ENCODE data around the gene GLRX5.

Gene GLRX5

DNA sequence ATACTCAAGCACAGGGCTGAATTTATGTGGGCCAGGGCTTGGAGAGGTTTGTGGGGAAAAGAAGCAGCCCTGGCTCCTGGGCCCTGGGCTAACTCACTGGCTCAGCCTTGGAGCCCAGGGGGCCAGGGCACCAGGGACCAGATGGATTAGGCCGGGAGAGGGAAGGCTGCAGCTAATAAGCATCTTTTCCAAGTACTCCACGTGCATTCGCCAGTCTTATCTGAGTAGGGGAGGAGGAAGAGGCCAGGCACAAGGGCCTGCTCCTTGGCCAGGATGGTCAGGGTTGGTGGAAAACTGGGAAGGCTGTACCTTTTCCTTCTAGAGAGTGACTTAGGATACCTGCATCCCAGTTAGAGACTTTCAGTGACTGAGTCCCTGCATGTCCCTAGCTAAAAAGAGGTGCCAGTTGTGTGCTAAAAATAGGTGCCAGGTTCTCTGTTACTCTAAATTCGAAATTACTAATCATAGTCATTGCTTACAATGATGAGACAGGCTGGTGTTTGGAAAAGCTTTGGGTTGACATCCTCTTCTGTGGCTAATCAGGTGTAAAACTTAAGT, 1.3 kb downstream of the GLRX5 start:
- Histone ChIP-seq H4K12ac (ENCODE audit: low read depth, low read length) (no peak overlapping the region), H3K4me2 (ENCODE audit: low read length) (peak overlapping the region; percentile 84), H3K79me2 (ENCODE audit: control insufficient read depth, insufficient read depth, low read length, poor library complexity) (peaks cover 16% of the 10 kb centered on the region), H3K14ac (ENCODE audit: low read length) (no peak overlapping the region), H2BK12ac (ENCODE audit: low read length) (no peak overlapping the region), H3K23ac (ENCODE audit: low read length) (no peak overlapping the region), H3K4me1 (ENCODE audit: control insufficient read depth in 1 of 2, insufficient read depth in 2 of 2, low read length in 2 of 2) (peaks cover 12 to 14% of the 10 kb centered on the region in 2 experiments), H3K27ac (ENCODE audit: low read depth, low read length) (no peak overlapping the region), H3K36me3 (ENCODE audit: control insufficient read depth in 1 of 2, insufficient read depth in 2 of 2, low read length in 2 of 2) (no peaks in the 10 kb centered on the region), H2BK5ac (ENCODE audit: low read depth, low read length, poor library complexity) (no peak overlapping the region), H2AK5ac (ENCODE audit: low read length) (no peak overlapping the region), H3K4me3 (ENCODE audit: low read depth, low read length) (peak overlapping the region; percentile 98), H3K27me3 (ENCODE audit: insufficient read depth, low read length) (no peaks in the 10 kb centered on the region), H3K79me1 (ENCODE audit: low read length) (peaks cover 3% of the 10 kb centered on the region), H3K9me3 (ENCODE audit: insufficient read depth, low read depth, low read length) (no peaks in the 10 kb centered on the region), H4K91ac (ENCODE audit: low read depth, low read length) (no peak overlapping the region), H3K18ac (ENCODE audit: low read length) (peak overlapping the region; percentile 19), H2AFZ (ENCODE audit: insufficient read depth, low read length, poor library complexity) (no peak overlapping the region), H3K4ac (ENCODE audit: low read depth, low read length) (peak overlapping the region; percentile 73), H3K9ac (ENCODE audit: low read length) (peak overlapping the region; percentile 96), H4K8ac (ENCODE audit: low read depth, low read length) (no peak overlapping the region), H2BK120ac (ENCODE audit: insufficient read depth, low read length, poor library complexity) (no peak overlapping the region)
- WGBS (ENCODE audit: extremely low coverage, insufficient coverage, insufficient read length) = no CpG with 5 or more reads among the region's 4 CpGs
- no peak for DNase-seq

DNA sequence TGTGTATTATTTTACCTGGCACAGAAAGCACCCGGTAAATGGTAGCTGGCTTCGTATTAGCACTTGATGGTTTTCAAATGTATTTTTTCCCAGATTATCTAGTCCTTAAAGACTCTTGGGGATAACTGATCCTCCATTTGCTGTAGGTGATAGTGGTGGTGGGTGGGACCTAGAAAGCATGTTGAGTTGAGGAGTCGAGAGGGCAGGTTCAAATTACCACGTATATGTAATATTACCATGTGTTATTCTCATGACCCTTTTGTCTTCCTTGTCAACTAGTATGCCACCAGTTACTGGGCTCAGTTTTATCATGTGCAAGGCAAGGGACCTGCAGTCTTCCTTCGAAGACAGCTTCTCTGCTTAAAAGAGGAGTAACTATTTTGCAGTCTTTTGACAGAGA, 1.8 kb downstream of the GLRX5 start:
- Histone ChIP-seq H3K36me3 (ENCODE audit: control insufficient read depth in 1 of 2, insufficient read depth in 2 of 2, low read length in 2 of 2) (no peaks in the 10 kb centered on the region), H4K8ac (ENCODE audit: low read depth, low read length) (no peak overlapping the region), H3K9me3 (ENCODE audit: insufficient read depth, low read depth, low read length) (no peaks in the 10 kb centered on the region), H3K4me2 (ENCODE audit: low read length) (peak overlapping the region; percentile 84), H2BK120ac (ENCODE audit: insufficient read depth, low read length, poor library complexity) (no peak overlapping the region), H2AFZ (ENCODE audit: insufficient read depth, low read length, poor library complexity) (no peak overlapping the region), H2BK12ac (ENCODE audit: low read length) (no peak overlapping the region), H3K9ac (ENCODE audit: low read length) (no peak overlapping the region), H3K4me3 (ENCODE audit: low read depth, low read length) (no peak overlapping the region), H3K14ac (ENCODE audit: low read length) (no peak overlapping the region), H2AK5ac (ENCODE audit: low read length) (no peak overlapping the region), H4K91ac (ENCODE audit: low read depth, low read length) (no peak overlapping the region), H3K79me1 (ENCODE audit: low read length) (peaks cover 3% of the 10 kb centered on the region), H3K4ac (ENCODE audit: low read depth, low read length) (peak overlapping the region; percentile 49), H3K27me3 (ENCODE audit: insufficient read depth, low read length) (no peaks in the 10 kb centered on the region), H2BK5ac (ENCODE audit: low read depth, low read length, poor library complexity) (no peak overlapping the region), H3K23ac (ENCODE audit: low read length) (no peak overlapping the region), H3K27ac (ENCODE audit: low read depth, low read length) (no peak overlapping the region), H4K12ac (ENCODE audit: low read depth, low read length) (no peak overlapping the region), H3K18ac (ENCODE audit: low read length) (no peak overlapping the region), H3K4me1 (ENCODE audit: control insufficient read depth in 1 of 2, insufficient read depth in 2 of 2, low read length in 2 of 2) (peaks cover 12 to 14% of the 10 kb centered on the region in 2 experiments), H3K79me2 (ENCODE audit: control insufficient read depth, insufficient read depth, low read length, poor library complexity) (peaks cover 16% of the 10 kb centered on the region)
- WGBS (ENCODE audit: extremely low coverage, insufficient coverage, insufficient read length) = no CpG with 5 or more reads among the region's 5 CpGs
- DNase-seq = no peak

DNA sequence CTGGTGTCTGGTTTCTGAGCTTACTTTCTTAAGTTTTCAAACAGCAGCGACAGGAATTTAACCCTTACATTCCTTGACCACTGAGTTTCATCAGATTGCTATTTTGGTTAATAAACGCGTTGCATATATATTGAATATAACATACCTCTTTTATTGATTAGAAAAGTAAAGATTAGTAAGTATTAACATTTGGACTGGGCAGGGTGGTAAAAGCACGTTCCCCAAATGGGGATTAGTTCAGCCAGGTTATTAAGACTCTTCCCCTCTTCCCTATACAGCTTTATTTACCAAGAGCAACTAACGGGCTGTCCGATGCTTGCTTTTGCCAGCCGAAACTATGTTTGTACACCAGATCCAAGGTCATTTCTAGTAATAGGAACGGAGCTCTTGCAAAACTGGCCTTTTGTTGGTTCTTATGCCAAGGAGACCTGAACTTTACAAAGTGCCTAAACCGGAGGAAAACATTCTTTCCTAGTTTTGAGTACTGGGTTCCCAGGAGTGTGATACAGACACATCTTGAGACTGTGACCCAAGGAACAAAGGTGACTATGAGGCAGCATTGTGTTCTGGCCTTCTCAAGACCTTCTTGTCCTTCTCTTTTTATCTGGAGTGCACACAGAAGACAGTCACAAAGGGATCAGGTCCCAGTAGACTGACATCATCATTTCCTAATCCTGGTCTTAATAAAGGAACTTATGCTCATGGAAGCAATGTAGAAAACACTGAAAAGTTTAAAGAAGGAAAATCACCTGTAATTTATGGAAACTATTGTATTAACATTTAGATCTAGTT, 2.6 kb downstream of the GLRX5 start:
- Histone ChIP-seq H3K36me3 (ENCODE audit: control insufficient read depth in 1 of 2, insufficient read depth in 2 of 2, low read length in 2 of 2) (no peaks in the 10 kb centered on the region), H2AFZ (ENCODE audit: insufficient read depth, low read length, poor library complexity) (no peak overlapping the region), H2BK12ac (ENCODE audit: low read length) (no peak overlapping the region), H2BK5ac (ENCODE audit: low read depth, low read length, poor library complexity) (no peak overlapping the region), H3K4me2 (ENCODE audit: low read length) (no peak overlapping the region), H3K9ac (ENCODE audit: low read length) (no peak overlapping the region), H3K23ac (ENCODE audit: low read length) (no peak overlapping the region), H2AK5ac (ENCODE audit: low read length) (no peak overlapping the region), H3K4ac (ENCODE audit: low read depth, low read length) (peak overlapping the region; percentile 59), H3K79me1 (ENCODE audit: low read length) (peaks cover 3% of the 10 kb centered on the region), H3K9me3 (ENCODE audit: insufficient read depth, low read depth, low read length) (no peaks in the 10 kb centered on the region), H3K27me3 (ENCODE audit: insufficient read depth, low read length) (no peaks in the 10 kb centered on the region), H3K79me2 (ENCODE audit: control insufficient read depth, insufficient read depth, low read length, poor library complexity) (peaks cover 16% of the 10 kb centered on the region), H3K4me3 (ENCODE audit: low read depth, low read length) (no peak overlapping the region), H2BK120ac (ENCODE audit: insufficient read depth, low read length, poor library complexity) (no peak overlapping the region), H3K18ac (ENCODE audit: low read length) (no peak overlapping the region), H4K8ac (ENCODE audit: low read depth, low read length) (no peak overlapping the region), H3K27ac (ENCODE audit: low read depth, low read length) (no peak overlapping the region), H4K91ac (ENCODE audit: low read depth, low read length) (no peak overlapping the region), H3K4me1 (ENCODE audit: control insufficient read depth in 1 of 2, insufficient read depth in 2 of 2, low read length in 2 of 2) (peaks cover 12 to 14% of the 10 kb centered on the region in 2 experiments), H4K12ac (ENCODE audit: low read depth, low read length) (no peak overlapping the region), H3K14ac (ENCODE audit: low read length) (no peak overlapping the region)
- WGBS (ENCODE audit: extremely low coverage, insufficient coverage, insufficient read length) = no CpG with 5 or more reads among the region's 9 CpGs
- DNase-seq = no peak

DNA sequence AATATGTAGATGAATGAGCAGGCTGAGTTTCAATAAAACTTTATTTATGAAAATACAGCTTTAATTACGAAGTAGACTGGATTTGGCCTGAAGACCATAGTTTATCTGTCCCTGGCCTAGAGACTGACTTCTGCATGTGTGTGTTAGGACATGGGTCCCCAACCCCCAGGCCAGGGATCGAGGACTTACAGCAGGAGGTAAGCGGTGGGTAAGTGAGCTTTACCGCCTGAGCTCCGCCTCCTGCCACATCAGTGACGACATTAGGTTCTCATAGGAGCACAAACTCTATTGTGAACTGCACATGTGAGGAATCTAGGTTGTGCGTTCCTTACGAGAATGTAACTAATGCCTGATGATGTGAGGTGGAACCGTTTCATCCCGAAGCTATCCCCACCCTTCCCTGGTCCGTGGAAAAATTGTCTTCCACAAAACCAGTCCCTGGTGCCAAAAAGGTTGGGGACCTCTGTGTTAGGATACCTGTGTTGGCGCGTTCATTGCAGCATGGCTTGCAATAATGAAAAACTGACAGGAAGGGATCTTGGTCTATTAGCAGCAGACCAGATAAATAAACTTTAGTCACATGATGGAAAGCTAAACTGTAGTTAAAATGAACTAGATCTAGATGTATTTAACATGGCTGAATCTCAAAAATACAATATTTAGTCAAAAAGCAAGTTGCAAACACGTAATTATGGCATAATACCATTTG, 4.1 kb downstream of the GLRX5 start:
- no peaks in the 10 kb centered on the region for H3K36me3 ChIP-seq (ENCODE audit: control insufficient read depth in 1 of 2, insufficient read depth in 2 of 2, low read length in 2 of 2)
- H2BK120ac ChIP-seq (ENCODE audit: insufficient read depth, low read length, poor library complexity) = no peak overlapping the region
- H4K91ac ChIP-seq (ENCODE audit: low read depth, low read length) = no peak overlapping the region
- no peak overlapping the region for H4K8ac ChIP-seq (ENCODE audit: low read depth, low read length)
- DNase-seq = no peak
- no peak overlapping the region for H3K4me3 ChIP-seq (ENCODE audit: low read depth, low read length)
- no peaks in the 10 kb centered on the region for H3K27me3 ChIP-seq (ENCODE audit: insufficient read depth, low read length)
- no peak overlapping the region for H3K23ac ChIP-seq (ENCODE audit: low read length)
- H2BK12ac ChIP-seq (ENCODE audit: low read length) = no peak overlapping the region
- peaks cover 3% of the 10 kb centered on the region for H3K79me1 ChIP-seq (ENCODE audit: low read length)
- no CpG with 5 or more reads among the region's 14 CpGs for whole genome bisulfite sequencing (ENCODE audit: extremely low coverage, insufficient coverage, insufficient read length)
- H3K14ac ChIP-seq (ENCODE audit: low read length) = no peak overlapping the region
- H3K9ac ChIP-seq (ENCODE audit: low read length) = no peak overlapping the region
- peaks cover 8 to 9% of the 10 kb centered on the region in 2 experiments for H3K4me1 ChIP-seq (ENCODE audit: control insufficient read depth in 1 of 2, insufficient read depth in 2 of 2, low read length in 2 of 2)
- H3K79me2 ChIP-seq (ENCODE audit: control insufficient read depth, insufficient read depth, low read length, poor library complexity) = peaks cover 13% of the 10 kb centered on the region
- H3K27ac ChIP-seq (ENCODE audit: low read depth, low read length) = no peak overlapping the region
- no peak overlapping the region for H4K12ac ChIP-seq (ENCODE audit: low read depth, low read length)
- no peak overlapping the region for H2AK5ac ChIP-seq (ENCODE audit: low read length)
- H3K4ac ChIP-seq (ENCODE audit: low read depth, low read length) = peak overlapping the region; percentile 78
- no peak overlapping the region for H3K4me2 ChIP-seq (ENCODE audit: low read length)
- no peak overlapping the region for H3K18ac ChIP-seq (ENCODE audit: low read length)
- H2BK5ac ChIP-seq (ENCODE audit: low read depth, low read length, poor library complexity) = no peak overlapping the region
- H3K9me3 ChIP-seq (ENCODE audit: insufficient read depth, low read depth, low read length) = no peaks in the 10 kb centered on the region
- no peak overlapping the region for H2AFZ ChIP-seq (ENCODE audit: insufficient read depth, low read length, poor library complexity)
